WTC11 (cell line): Measurements from ENCODE around the gene DGKQ.
A peak's percentile ranks its signal among the peaks of the same experiment; 100 is the strongest.

Experiments used
- CTCF ChIP-seq: fragments of 200-600 bp; IDR thresholded peaks from 2 replicates; pipeline ENCODE4 v1.8.0; 2022; ENCODE audit warnings: antibody characterized with exemption
- ERG ChIP-seq: fragments of 250-450 bp; sonication (Bioruptor Pico); IDR thresholded peaks from 2 replicates; pipeline ENCODE4 v1.8.0; 2021; ENCODE audit warnings: mild to moderate bottlenecking
- NFE2L1 ChIP-seq: sonication (generic); formaldehyde crosslinking; IDR thresholded peaks from 2 replicates; pipeline ENCODE4 v1.8.1; 2023; ENCODE audit warnings: missing genetic modification reagents
- USF1 ChIP-seq: sonication (generic); formaldehyde crosslinking; IDR thresholded peaks from 2 replicates; pipeline ENCODE4 v1.8.0; 2022; ENCODE audit warnings: mild to moderate bottlenecking, missing genetic modification reagents
- ZNF121 ChIP-seq: sonication (generic); formaldehyde crosslinking; IDR thresholded peaks from 2 replicates; pipeline ENCODE4 v1.8.0; 2023; ENCODE audit warnings: missing genetic modification reagents

- TF ChIP-seq CTCF (no peak), NFE2L1 (CRISPR knock-in tag) (no peak), USF1 (peak; percentile 72; the same call in 1 of the 2 replicates), ERG (CRISPR knock-in tag) (no peak), ZNF121 (CRISPR knock-in tag) (no peak)
These were observed 13.7 kb upstream of the DGKQ start, which contains the start of gene IDUA for GRCh38 chr4:986879-987623.
